Stimulated activated naive CD8-positive, alpha-beta T cell treated with anti-CD3 and anti-CD28 coated beads, Interleukin-15, amount 100 ng/mL, for 72 hours (primary cell): ENCODE results near the gene YPEL1.
"Not testable (repeated sequence)": the region's sequence is repeated elsewhere in the genome, so short reads cannot be mapped to it uniquely, and the experiment has no call there.

Source experiments
- ATAC-seq: fragments of 150-1000 bp; cut with Tn5 transposase; 2 replicates; pipeline ENCODE4 v1.10.0; 2021; ENCODE audit warnings: mild to moderate bottlenecking, moderate library complexity
- DNase-seq, 2 donors: peaks; one replicate each; pipeline ENCODE4 v3.0.0; 2021 to 2022
- H3K27ac Mint-ChIP-seq, 2 donors: one replicate each; pipeline ENCODE4 v1.8.0; 2022; ENCODE audit warnings: mild to moderate bottlenecking in 2 of 2, mixed read lengths in 2 of 2, moderate library complexity in 2 of 2
- H3K27me3 Mint-ChIP-seq: one replicate; pipeline ENCODE4 v1.8.0; 2022; ENCODE audit warnings: mixed read lengths
- H3K4me1 Mint-ChIP-seq: one replicate; pipeline ENCODE4 v1.8.0; 2022; ENCODE audit warnings: mild to moderate bottlenecking, mixed read lengths
- H3K4me3 Mint-ChIP-seq, 2 donors: one replicate each; pipeline ENCODE4 v1.8.0; 2022; ENCODE audit warnings: mild to moderate bottlenecking in 2 of 2, mixed read lengths in 2 of 2, moderate library complexity in 1 of 2
- H3K9me3 Mint-ChIP-seq, 2 donors: one replicate each; pipeline ENCODE4 v1.8.0; 2022; ENCODE audit warnings: mixed read lengths in 2 of 2

Gene YPEL1

GRCh38 chr22:21688706-21689381 is 46.8 kb downstream of the YPEL1 start:
- H3K9me3 Mint-ChIP-seq: no peaks in the 10 kb centered on the region
- peaks cover 33% of the 10 kb centered on the region for H3K4me1 Mint-ChIP-seq
- no peak for DNase-seq
- H3K4me3 Mint-ChIP-seq: no peak overlapping the region
- ATAC-seq: no peak
- no peaks in the 10 kb centered on the region for H3K27me3 Mint-ChIP-seq
- peak overlapping the region in 1 of 2 donors; percentile 59 for H3K27ac Mint-ChIP-seq

GRCh38 chr22:21688341-21688705 is 47.3 kb downstream of the YPEL1 start:
- Mint-ChIP-seq H3K4me1 (peaks cover 33% of the 10 kb centered on the region), H3K9me3 (no peaks in the 10 kb centered on the region), H3K4me3 (no peak overlapping the region), H3K27ac (peak overlapping the region in 1 of 2 donors; percentile 59), H3K27me3 (no peaks in the 10 kb centered on the region)
- no peak for DNase-seq
- ATAC-seq: no peak

GRCh38 chr22:21687685-21688259 is 47.8 kb downstream of the YPEL1 start:
- H3K4me1 Mint-ChIP-seq: peaks cover 33% of the 10 kb centered on the region
- ATAC-seq (no peak), DNase-seq (no peak)
- H3K9me3 Mint-ChIP-seq: no peaks in the 10 kb centered on the region
- no peak overlapping the region for H3K27ac Mint-ChIP-seq
- H3K4me3 Mint-ChIP-seq: no peak overlapping the region
- no peaks in the 10 kb centered on the region for H3K27me3 Mint-ChIP-seq

DNA sequence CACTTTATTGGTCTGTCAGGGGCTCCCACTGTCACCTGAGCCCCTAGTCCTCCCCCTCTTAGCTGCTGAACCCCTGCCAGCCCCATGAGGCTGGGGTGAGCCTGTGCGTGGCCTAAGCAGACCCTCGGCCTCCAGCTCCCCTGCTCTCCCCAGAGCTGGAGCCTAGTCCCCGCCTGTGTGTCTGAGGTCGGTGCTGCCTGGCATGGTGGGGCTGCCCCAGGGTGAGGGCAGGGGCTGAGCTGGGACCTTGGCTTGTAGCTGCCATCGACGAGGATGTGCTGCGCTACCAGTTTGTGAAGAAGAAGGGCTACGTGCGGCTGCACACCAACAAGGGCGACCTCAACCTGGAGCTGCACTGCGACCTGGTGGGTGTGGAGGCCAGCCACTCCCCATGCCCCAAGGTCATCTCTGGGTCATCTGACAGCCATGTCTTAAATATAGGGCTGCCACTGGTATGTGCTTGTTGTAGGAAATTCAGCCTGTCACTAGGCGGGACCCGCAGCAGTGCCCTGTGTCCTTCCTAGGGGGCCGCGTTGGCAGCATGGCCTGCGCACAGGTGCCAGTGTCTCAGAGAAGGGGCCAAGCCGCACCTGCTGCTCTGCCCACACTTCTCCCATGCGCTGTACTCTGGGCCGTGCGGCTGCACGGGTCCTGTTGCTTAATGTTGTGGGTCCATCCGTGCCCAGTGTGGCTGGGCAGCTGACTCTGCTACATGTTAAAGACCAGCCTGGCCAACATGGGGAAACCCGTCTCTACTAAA is 48.8 kb downstream of the YPEL1 start:
- Mint-ChIP-seq H3K27ac (peak overlapping the region in 1 of 2 donors; percentile 89), H3K27me3 (no peaks in the 10 kb centered on the region), H3K4me3 (no peak overlapping the region), H3K4me1 (peaks cover 33% of the 10 kb centered on the region), H3K9me3 (no peaks in the 10 kb centered on the region)
- DNase-seq (no peak), ATAC-seq (no peak)

DNA sequence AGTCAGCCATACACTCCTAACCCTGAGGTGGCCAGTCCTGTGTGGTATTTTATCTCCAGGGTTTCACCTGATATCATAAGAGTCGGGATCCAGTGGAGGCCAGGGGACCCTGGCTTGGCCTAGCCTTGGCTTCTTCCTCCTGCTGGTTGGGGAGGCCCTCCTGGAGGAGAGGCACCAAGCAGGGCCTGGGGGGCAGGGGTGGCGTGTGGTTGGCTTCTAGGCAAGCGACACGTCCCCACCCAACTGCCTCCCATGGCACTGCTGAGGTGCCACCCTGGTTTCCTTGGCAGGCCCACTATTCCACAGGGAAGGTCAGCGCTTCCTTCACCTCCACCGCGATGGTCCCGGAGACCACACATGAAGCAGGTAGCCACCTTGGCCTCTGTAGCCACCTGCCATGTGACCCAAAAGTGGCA is 49.4 kb downstream of the YPEL1 start:
- H3K27ac Mint-ChIP-seq: no peak overlapping the region
- no peak for ATAC-seq

GRCh38 chr22:21685164-21685513 is 50.5 kb downstream of the YPEL1 start:
- ATAC-seq (no peak), DNase-seq (no peak)
- peaks cover 22% of the 10 kb centered on the region for H3K4me1 Mint-ChIP-seq
- no peaks in the 10 kb centered on the region for H3K27me3 Mint-ChIP-seq
- H3K27ac Mint-ChIP-seq: peak overlapping the region; percentile 28 to 33
- no peak overlapping the region for H3K4me3 Mint-ChIP-seq
- H3K9me3 Mint-ChIP-seq: no peaks in the 10 kb centered on the region

More for the DNA sequence above, 49.4 kb downstream of the YPEL1 start:
- DNase-seq: no peak
- no peaks in the 10 kb centered on the region for H3K27me3 Mint-ChIP-seq
- no peaks in the 10 kb centered on the region for H3K9me3 Mint-ChIP-seq
- H3K4me1 Mint-ChIP-seq: peaks cover 32% of the 10 kb centered on the region
- no peak overlapping the region for H3K4me3 Mint-ChIP-seq

- Mint-ChIP-seq H3K27me3 (no peaks in the 10 kb centered on the region), H3K4me1 (peaks cover 17% of the 10 kb centered on the region), H3K9me3 (no peaks in the 10 kb centered on the region), H3K27ac (peak overlapping the region in 1 of 2 donors; percentile 28), H3K4me3 (no peak overlapping the region)
- ATAC-seq (no peak), DNase-seq (no peak)
These were observed 51.0 kb downstream of the YPEL1 start for GRCh38 chr22:21684492-21685163.

GRCh38 chr22:21683401-21683811 is 52.2 kb downstream of the YPEL1 start:
- H3K4me1 Mint-ChIP-seq: peaks cover 5% of the 10 kb centered on the region
- H3K9me3 Mint-ChIP-seq: no peaks in the 10 kb centered on the region
- H3K27me3 Mint-ChIP-seq: no peaks in the 10 kb centered on the region
- no peak overlapping the region for H3K4me3 Mint-ChIP-seq
- H3K27ac Mint-ChIP-seq: no peak overlapping the region
- DNase-seq (no peak), ATAC-seq (no peak)

DNA sequence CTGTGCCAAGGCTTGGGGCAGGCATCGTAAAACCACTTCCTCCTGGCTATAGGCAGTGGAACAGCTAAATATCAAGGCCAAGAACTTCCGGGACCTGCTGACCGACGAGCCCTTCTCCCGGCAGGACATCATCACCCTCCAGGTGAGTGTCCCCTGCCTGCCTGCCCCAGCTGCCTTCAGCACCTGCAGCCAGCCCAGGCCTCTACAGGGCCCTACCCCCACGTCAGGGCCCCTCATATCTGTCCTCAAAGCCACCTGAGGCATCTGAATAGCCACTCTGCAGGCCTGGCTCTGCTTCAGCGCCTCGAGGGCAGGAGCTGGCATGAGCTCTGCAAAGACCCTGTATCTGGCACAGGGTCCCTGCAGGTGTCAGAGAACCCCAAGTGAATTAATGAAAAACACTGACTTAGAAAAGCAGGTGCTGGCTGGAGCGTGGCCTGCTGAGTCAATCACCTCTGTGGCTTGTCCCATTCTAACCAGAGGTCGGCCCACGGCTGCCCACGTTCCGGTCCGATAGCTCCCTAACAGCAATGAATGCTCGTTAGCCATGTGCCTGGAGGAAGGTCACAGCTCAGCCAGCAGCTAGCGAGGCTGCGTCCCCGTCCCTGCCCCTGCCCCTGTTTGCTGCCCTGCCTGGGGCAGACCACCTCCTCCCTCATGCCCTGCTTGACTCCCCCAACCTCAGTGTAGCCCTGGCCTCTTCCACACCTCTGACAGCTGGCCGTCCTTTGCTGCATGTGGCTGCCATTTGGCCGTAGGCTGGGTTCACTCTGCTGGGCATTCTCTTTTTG is 53.0 kb downstream of the YPEL1 start:
- Mint-ChIP-seq H3K4me1 (no peaks in the 10 kb centered on the region), H3K27ac (peak overlapping the region in 1 of 2 donors; percentile 15), H3K27me3 (no peaks in the 10 kb centered on the region), H3K4me3 (no peak overlapping the region), H3K9me3 (no peaks in the 10 kb centered on the region)
- ATAC-seq (no peak), DNase-seq (no peak)

- Mint-ChIP-seq H3K4me3 (no peak overlapping the region), H3K9me3 (no peaks in the 10 kb centered on the region), H3K27ac (no peak overlapping the region), H3K4me1 (no peaks in the 10 kb centered on the region), H3K27me3 (no peaks in the 10 kb centered on the region)
- ATAC-seq: no peak
- DNase-seq: no peak
These were observed 53.8 kb downstream of the YPEL1 start for GRCh38 chr22:21681566-21682370.

- no peaks in the 10 kb centered on the region for H3K4me1 Mint-ChIP-seq
- H3K27me3 Mint-ChIP-seq: no peaks in the 10 kb centered on the region
- H3K4me3 Mint-ChIP-seq: no peak overlapping the region
- DNase-seq: no peak
- no peaks in the 10 kb centered on the region for H3K9me3 Mint-ChIP-seq
- H3K27ac Mint-ChIP-seq: no peak overlapping the region
- ATAC-seq: no peak
These were observed 54.6 kb downstream of the YPEL1 start for GRCh38 chr22:21680830-21681565.

GRCh38 chr22:21679383-21679782 is 56.2 kb downstream of the YPEL1 start:
- Mint-ChIP-seq H3K9me3 (no peaks in the 10 kb centered on the region), H3K27ac (no peak overlapping the region), H3K4me3 (no peak overlapping the region), H3K27me3 (no peaks in the 10 kb centered on the region), H3K4me1 (no peaks in the 10 kb centered on the region)
- DNase-seq (no peak), ATAC-seq (no peak)

DNA sequence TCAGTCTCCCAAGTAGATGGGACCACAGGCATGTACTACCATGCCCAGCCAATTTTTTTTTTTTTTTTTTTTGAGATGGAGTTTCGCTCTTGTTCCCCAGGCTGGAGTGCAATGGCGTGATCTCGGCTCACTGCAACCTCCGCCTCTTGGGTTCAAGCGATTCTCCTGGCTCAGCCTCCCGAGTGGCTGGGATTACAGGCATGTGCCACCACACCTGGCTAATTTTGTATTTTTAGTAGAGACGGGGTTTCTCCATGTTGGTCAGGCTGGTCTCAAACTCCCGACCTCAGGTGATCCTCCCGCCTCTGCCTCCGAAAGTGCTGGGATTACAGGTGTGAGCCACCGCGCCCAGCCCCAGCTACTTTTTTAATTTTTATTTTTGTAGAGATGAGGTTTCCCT is 56.8 kb downstream of the YPEL1 start:
- H3K27ac Mint-ChIP-seq, H3K9me3 Mint-ChIP-seq, ATAC-seq, DNase-seq, H3K4me1 Mint-ChIP-seq, H3K4me3 Mint-ChIP-seq, H3K27me3 Mint-ChIP-seq: not testable (repeated sequence)
